Esophagus squamous epithelium (tissue), 4 donors: Measurements from ENCODE around the gene FAM185A.
"Not testable (repeated sequence)": the region's sequence is repeated elsewhere in the genome, so short reads cannot be mapped to it uniquely, and the experiment has no call there.

Experiments used
- POLR2A ChIP-seq, 4 donors: fragments of 450-650 bp; IDR thresholded peaks; one replicate each; pipeline ENCODE4 v1.6.1; 2017; ENCODE audit warnings: antibody characterized with exemption in 4 of 4, mild to moderate bottlenecking in 4 of 4, moderate library complexity in 3 of 4
- TF ChIP-seq, protein P1 (sequence below), 6 experiments: fragments of 450-650 bp in 4 of 6; fragments of 200-600 bp in 2 of 6; sonication (generic) in 2 of 6; IDR thresholded peaks; one replicate each; pipeline ENCODE4 v1.5.1; 2016 to 2019; ENCODE audit warnings: antibody characterized with exemption in 6 of 6, mild to moderate bottlenecking in 4 of 6, moderate library complexity in 4 of 6

GRCh38 chr7:102838572-102839101 lies 89.8 kb downstream of the FAM185A start:
- TF ChIP-seq, protein P1, sequence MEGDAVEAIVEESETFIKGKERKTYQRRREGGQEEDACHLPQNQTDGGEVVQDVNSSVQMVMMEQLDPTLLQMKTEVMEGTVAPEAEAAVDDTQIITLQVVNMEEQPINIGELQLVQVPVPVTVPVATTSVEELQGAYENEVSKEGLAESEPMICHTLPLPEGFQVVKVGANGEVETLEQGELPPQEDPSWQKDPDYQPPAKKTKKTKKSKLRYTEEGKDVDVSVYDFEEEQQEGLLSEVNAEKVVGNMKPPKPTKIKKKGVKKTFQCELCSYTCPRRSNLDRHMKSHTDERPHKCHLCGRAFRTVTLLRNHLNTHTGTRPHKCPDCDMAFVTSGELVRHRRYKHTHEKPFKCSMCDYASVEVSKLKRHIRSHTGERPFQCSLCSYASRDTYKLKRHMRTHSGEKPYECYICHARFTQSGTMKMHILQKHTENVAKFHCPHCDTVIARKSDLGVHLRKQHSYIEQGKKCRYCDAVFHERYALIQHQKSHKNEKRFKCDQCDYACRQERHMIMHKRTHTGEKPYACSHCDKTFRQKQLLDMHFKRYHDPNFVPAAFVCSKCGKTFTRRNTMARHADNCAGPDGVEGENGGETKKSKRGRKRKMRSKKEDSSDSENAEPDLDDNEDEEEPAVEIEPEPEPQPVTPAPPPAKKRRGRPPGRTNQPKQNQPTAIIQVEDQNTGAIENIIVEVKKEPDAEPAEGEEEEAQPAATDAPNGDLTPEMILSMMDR (IDR thresholded peaks at IDR 0.05) = not testable (repeated sequence)
- not testable (repeated sequence) for TF ChIP-seq POLR2A (IDR thresholded peaks at IDR 0.05)
